HepG2 (cell line): Measurements from ENCODE around the gene ANO10. TPM values are rescaled to one million over a fixed set of nuclear protein-coding genes. Genes with fewer than 3 reads are reported as not detected.

Experiments used
- ATAC-seq: fragments of 200-7000 bp; cut with Tn5 transposase; 3 replicates; pipeline ENCODE4 v1.9.1; 2020; ENCODE audit warnings: mild to moderate bottlenecking, moderate library complexity
- BruUV-seq: library from RNA; stranded (reverse); fragments of 400-500 nt; replicated peaks from 2 replicates; lab custom pipeline; 2021; lab: Mats Ljungman, UMichigan
- CTCF ChIA-PET: fragments of 300-600 bp; formaldehyde crosslinking; extraction: SDS; loops from one replicate; lab custom pipeline; 2021; ENCODE audit warnings: low total read pairs, inconsistent platforms, low intra/inter-chr PET ratio; lab: Yijun Ruan, JAX
- POLR2A ChIA-PET: fragments of 350-600 bp; sonication (Branson Sonifier 250); formaldehyde crosslinking; loops from one replicate; lab custom pipeline; 2020; ENCODE audit warnings: antibody characterized with exemption, inconsistent platforms; lab: Yijun Ruan, JAX
- DNase-seq: peaks from one replicate; pipeline ENCODE4 v3.0.0-alpha.2; 2015; ENCODE audit warnings: low spot score
- FAIRE-seq: peaks from 3 replicates; lab custom pipeline; 2011; peaks lifted over from hg19 to GRCh38; lab: Jason Lieb, UNC
- H2AFZ ChIP-seq: one replicate; pipeline ENCODE4 v1.6.1; 2011; ENCODE audit warnings: low read length, inconsistent platforms
- H3K27ac ChIP-seq: fragments of 300-600 bp; 3 replicates; pipeline ENCODE4 v1.8.0; 2011; ENCODE audit warnings: mixed run types, mild to moderate bottlenecking, mixed read lengths, low read length, inconsistent platforms; ENCODE audit not compliant: insufficient read depth; ENCODE audit errors: extremely low read length
- H3K27me3 ChIP-seq, 2 experiments: fragments of 200-600 bp in 1 of 2; 2 replicates in 1 of 2; 3 replicates in 1 of 2; pipeline versions ENCODE4 v1.6.0 to v1.8.0; 2011; ENCODE audit warnings: low read length in 2 of 2, mild to moderate bottlenecking in 2 of 2, moderate library complexity in 2 of 2, inconsistent platforms in 1 of 2; ENCODE audit not compliant: insufficient read depth in 2 of 2, control insufficient read depth in 1 of 2
- H3K36me3 ChIP-seq, 2 experiments: fragments of 200-600 bp in 1 of 2; replicated peaks in 1 of 2; 2 replicates in 1 of 2; 3 replicates in 1 of 2; pipeline versions ENCODE4 v1.5.1 to v1.8.0; 2011; ENCODE audit warnings: low read length in 2 of 2, inconsistent platforms in 1 of 2; ENCODE audit not compliant: insufficient read depth in 2 of 2, control insufficient read depth in 1 of 2
- H3K4me1 ChIP-seq: 2 replicates; pipeline ENCODE4 v1.5.1; 2012; ENCODE audit warnings: low read length, inconsistent platforms; ENCODE audit not compliant: insufficient read depth
- H3K4me2 ChIP-seq: 2 replicates; pipeline ENCODE4 v1.6.0; 2011; ENCODE audit warnings: low read depth, low read length, inconsistent platforms
- H3K4me3 ChIP-seq, 3 experiments: fragments of 200-600 bp in 1 of 3; sonication (generic), shearing (Covaris generic) in 1 of 3; replicated peaks in 1 of 3; 2 replicates each; pipeline ENCODE4 v1.5.1; 2011 to 2016; ENCODE audit warnings: low read length in 3 of 3, inconsistent platforms in 2 of 3, low read depth in 2 of 3, mild to moderate bottlenecking in 2 of 3, control low read depth in 1 of 3, mixed read lengths in 1 of 3; ENCODE audit not compliant: insufficient read depth in 1 of 3
- H3K79me2 ChIP-seq: one replicate; pipeline ENCODE4 v1.6.1; 2011; ENCODE audit warnings: low read length, inconsistent platforms; ENCODE audit not compliant: insufficient read depth
- H3K9ac ChIP-seq: 2 replicates; pipeline ENCODE4 v1.6.0; 2011; ENCODE audit warnings: mild to moderate bottlenecking, low read depth, low read length, inconsistent platforms; ENCODE audit not compliant: insufficient read depth
- H3K9me3 ChIP-seq: 2 replicates; pipeline ENCODE4 v1.5.1; 2012; ENCODE audit warnings: mild to moderate bottlenecking, low read length
- H4K20me1 ChIP-seq: 2 replicates; pipeline ENCODE4 v1.6.0; 2011; ENCODE audit warnings: inconsistent platforms, mild to moderate bottlenecking, low read length, moderate library complexity; ENCODE audit not compliant: insufficient read depth
- GTF3A ChIP-seq: sonication (generic); formaldehyde crosslinking; conservative IDR thresholded peaks from 2 replicates; pipeline ENCODE4 v1.4.0; 2020; ENCODE audit warnings: mild to moderate bottlenecking, missing genetic modification reagents
- POLR2G ChIP-seq: fragments of 200-400 bp; formaldehyde crosslinking; IDR thresholded peaks from 2 replicates; pipeline ENCODE4 v1.6.1; 2018; ENCODE audit warnings: mild to moderate bottlenecking, low read depth, low read length, moderate library complexity
- ZMYM2 ChIP-seq: sonication (generic); formaldehyde crosslinking; IDR thresholded peaks from 2 replicates; pipeline ENCODE4 v1.8.0; 2022; ENCODE audit warnings: mild to moderate bottlenecking, missing genetic modification reagents
- ZNF382 ChIP-seq: sonication (generic); formaldehyde crosslinking; IDR thresholded peaks from 2 replicates; pipeline ENCODE4 v1.5.0; 2020; ENCODE audit warnings: missing genetic modification reagents, mild to moderate bottlenecking, borderline replicate concordance
- ZNF468 ChIP-seq: sonication (generic); formaldehyde crosslinking; IDR thresholded peaks from 2 replicates; pipeline ENCODE4 v1.8.0; 2022; ENCODE audit warnings: mild to moderate bottlenecking, moderate library complexity, missing genetic modification reagents
- ZNF761 ChIP-seq: sonication (generic); formaldehyde crosslinking; conservative IDR thresholded peaks from 2 replicates; pipeline ENCODE4 v1.4.0; 2020; ENCODE audit warnings: mild to moderate bottlenecking, missing genetic modification reagents
- WGBS: methylation state at CpG from one replicate; pipeline ENCODE4 v1.1.6; 2017; ENCODE audit warnings: low lambda C conversion rate; 5-methylcytosine and 5-hydroxymethylcytosine counted together
- in situ Hi-C: cut with HindIII; loops from 2 replicates; pipeline ENCODE4 v1.10.0; 2017; ENCODE audit warnings: low pct_unique_long_range_greater_than_20kb; ENCODE audit not compliant: extremely low pct_ligation_motif_present
- intact Hi-C: fragments of 100-400 bp; cut with micrococcal nuclease; formaldehyde crosslinking; loops from one replicate; pipeline ENCODE4 v1.10.0; 2022; ENCODE audit not compliant: unreplicated experiment
- polyA plus RNA-seq, 8 experiments: library from polyadenylated mRNA; depleted of rRNA in 3 of 8; stranded (reverse) in 7 of 8; unstranded in 1 of 8; fragments of >200 nt; fragmentation: Illumina TruSeq in 4 of 8; extraction: Trizol in 4 of 8; gene quantifications; 2 replicates each; pipeline versions ENCODE4 v1.2.1 to v1.2.3, GENCODE V29; 2011 to 2016; ENCODE audit warnings: low read depth in 4 of 8, missing spikeins in 1 of 8, mixed read lengths in 1 of 8; ENCODE audit not compliant: insufficient read depth in 1 of 8
- total RNA-seq, 5 experiments: library from RNA; depleted of rRNA; stranded (reverse); fragments of >200 nt; fragmentation: Illumina TruSeq; extraction: Trizol; gene quantifications; 2 replicates each; pipeline ENCODE4 v1.2.3, GENCODE V29; 2016; ENCODE audit warnings: low read depth in 1 of 5
- TF ChIP-seq, protein P1 (sequence below): sonication (generic); formaldehyde crosslinking; IDR thresholded peaks from 2 replicates; pipeline ENCODE4 v1.5.0; 2020; ENCODE audit warnings: missing genetic modification reagents

The ANO10 gene
- total and polyA plus RNA-seq, 2 of the 13 experiments (the other 11 are each of a cell fraction or from before 2014, with no cell fraction given), result 10.4 to 13.1 TPM

DNA sequence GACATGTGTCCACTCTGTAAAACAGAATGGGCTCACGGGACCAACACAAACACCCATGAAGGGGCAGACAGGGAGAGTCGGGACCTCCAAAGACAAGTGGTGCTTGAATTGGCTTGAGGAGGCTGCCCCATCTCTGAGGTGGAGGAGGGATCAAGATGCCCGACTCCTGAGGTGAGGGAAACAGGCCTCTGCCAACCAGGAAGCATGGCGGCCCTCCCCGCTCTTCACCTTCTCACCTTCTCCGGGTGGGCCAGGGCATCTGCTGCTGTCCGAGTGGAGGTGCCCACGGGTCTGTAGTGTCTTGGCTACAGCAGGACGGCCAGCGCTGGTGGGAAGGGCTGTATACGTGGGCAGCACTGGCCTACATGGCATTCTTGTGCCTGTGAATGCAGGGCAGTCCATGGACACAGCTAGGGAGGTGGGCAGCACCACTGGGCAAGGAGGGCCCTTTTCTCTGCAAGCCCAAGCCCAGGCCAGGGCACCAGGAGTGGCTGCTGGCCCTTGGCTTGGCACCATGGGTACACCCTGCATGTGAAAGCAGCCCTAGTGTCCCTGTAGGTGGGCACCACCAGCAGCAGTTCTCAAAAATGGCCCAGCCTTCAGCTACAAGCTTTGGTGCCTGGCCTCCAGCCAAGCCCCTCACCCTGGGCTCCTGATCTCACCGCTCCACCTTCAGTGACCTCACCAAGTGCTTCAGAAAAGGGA, 256.1 kb downstream of the ANO10 start (continued):
- TF ChIP-seq, protein P1, sequence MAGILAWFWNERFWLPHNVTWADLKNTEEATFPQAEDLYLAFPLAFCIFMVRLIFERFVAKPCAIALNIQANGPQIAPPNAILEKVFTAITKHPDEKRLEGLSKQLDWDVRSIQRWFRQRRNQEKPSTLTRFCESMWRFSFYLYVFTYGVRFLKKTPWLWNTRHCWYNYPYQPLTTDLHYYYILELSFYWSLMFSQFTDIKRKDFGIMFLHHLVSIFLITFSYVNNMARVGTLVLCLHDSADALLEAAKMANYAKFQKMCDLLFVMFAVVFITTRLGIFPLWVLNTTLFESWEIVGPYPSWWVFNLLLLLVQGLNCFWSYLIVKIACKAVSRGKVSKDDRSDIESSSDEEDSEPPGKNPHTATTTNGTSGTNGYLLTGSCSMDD (CRISPR knock-in tag), result no peak
- no peak for TF ChIP-seq ZNF468 (CRISPR knock-in tag)
- TF ChIP-seq POLR2G, result no peak
- no peak for TF ChIP-seq ZNF761 (CRISPR knock-in tag)
- no peak for TF ChIP-seq ZMYM2 (CRISPR knock-in tag)

- ATAC-seq (no peak), DNase-seq (no peak), FAIRE-seq (no peak)
- no peaks in the 10 kb centered on the region for H3K9me3 ChIP-seq
- TF ChIP-seq GTF3A (CRISPR knock-in tag), result no peak
- TF ChIP-seq ZNF382 (CRISPR knock-in tag), result no peak
- no peaks in the 10 kb centered on the region for H3K4me1 ChIP-seq
- in situ Hi-C loops, result no loop called here
- H3K27me3 ChIP-seq, result no peaks in the 10 kb centered on the region
- no peak overlapping the region for H3K27ac ChIP-seq
- no peaks in the 10 kb centered on the region for H3K79me2 ChIP-seq
- H3K4me3 ChIP-seq, result no peak overlapping the region
- no peaks in the 10 kb centered on the region for H3K36me3 ChIP-seq
- WGBS, result 95% methylated on average over 8 of the region's 14 CpGs
- no peak overlapping the region for H3K9ac ChIP-seq
- ChIA-PET POLR2A (no interaction called here), CTCF (no interaction called here)
- no peaks in the 10 kb centered on the region for H4K20me1 ChIP-seq
- no peak overlapping the region for H2AFZ ChIP-seq
- H3K4me2 ChIP-seq, result no peak overlapping the region
- no TSS peak for BruUV-seq
- intact Hi-C loops, result no loop called here
Observed at GRCh38 chr3:43364926-43365325, 256.9 kb downstream of the ANO10 start.
